ENCODE results near the gene MMP17.

Gene MMP17

DNA sequence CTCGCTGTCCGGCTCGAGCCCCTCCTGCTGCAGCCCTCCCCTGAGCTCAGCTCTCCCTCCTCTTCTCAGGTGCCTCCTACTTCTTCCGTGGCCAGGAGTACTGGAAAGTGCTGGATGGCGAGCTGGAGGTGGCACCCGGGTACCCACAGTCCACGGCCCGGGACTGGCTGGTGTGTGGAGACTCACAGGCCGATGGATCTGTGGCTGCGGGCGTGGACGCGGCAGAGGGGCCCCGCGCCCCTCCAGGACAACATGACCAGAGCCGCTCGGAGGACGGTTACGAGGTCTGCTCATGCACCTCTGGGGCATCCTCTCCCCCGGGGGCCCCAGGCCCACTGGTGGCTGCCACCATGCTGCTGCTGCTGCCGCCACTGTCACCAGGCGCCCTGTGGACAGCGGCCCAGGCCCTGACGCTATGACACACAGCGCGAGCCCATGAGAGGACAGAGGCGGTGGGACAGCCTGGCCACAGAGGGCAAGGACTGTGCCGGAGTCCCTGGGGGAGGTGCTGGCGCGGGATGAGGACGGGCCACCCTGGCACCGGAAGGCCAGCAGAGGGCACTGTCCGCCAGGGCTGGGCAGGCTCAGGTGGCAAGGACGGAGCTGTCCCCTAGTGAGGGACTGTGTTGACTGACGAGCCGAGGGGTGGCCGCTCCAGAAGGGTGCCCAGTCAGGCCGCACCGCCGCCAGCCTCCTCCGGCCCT lies 22.8 kb downstream of the MMP17 start:
- no peak for DNase-seq (ENCODE audit: low spot score)

DNA sequence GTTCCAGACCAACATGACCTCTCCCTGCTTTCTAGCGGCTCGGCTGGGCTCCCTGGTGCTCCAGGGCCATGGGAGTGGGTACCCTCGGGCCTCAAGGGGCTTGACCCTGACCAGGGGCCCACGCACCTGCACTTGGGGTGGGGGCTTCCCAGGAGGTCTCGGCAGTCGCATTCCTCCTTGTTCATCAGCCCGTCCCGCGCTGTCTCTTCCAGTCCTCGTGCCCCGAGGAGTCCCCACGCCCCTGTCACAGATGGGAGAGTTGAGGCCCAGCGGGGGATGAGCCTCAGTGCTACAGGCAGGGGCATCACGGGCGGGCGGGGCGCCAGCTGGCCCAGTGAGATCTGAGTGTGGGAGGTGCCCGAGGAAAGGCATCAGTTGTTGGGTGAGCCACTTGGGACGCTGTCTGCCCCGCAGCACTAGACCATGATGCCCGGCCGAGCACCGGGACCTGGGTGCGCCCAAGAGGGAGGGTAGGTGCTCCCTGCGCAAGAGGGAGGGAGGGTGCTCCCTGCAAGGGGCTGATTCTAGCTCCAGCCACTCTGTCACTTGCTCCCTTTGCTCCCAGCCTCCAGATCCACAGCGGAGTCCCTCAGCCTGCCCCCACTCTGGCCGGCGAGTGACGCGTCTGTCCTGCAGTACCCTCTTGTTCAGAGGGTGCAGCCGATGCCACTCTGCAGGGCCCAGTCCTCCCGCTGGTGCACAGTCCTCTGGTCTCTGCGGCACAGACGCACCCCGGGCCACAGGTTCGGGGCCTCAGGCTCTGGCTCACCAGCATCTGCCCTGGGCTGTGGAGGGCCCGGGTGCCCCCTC lies 23.8 kb downstream of the MMP17 start:
- DNase-seq (ENCODE audit: low spot score), result no peak

DNA sequence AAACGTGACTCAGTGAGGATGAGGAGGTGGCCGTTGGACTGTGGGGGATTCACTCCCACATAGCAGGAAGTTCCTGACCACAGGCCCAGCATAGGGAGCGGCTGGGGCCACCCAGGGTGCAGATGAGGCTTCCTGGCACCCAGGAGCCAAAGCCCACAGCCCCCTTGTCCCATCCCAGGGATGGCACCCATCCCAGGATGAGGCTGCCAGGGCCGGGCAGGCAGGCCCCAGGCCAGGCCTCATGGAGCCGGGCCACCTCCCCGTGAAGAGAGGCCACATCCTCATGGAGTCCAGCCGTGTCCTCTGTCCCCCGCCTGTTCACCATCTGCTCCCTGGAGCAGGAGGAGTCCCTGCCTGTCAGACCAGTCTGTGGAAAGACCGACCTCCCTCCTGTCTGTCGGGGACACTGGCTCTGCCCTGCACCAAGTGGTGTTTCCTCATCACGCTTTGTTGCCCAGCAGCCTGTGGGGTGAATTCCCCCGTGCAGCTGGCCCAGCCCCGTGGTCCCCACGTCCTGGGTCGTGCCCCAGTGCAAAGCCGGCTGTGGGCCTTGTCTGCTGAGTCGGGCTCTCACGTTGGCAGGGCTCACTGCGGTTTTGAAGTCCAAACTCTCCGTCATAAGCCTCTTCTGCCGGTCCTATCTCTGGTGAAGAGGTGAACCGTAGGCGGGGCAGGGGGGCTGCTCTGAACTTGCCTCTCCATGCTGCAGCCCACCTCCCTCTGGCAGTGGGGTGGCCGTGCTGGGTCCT lies 24.5 kb downstream of the MMP17 start:
- DNase-seq (ENCODE audit: low spot score), result no peak

DNA sequence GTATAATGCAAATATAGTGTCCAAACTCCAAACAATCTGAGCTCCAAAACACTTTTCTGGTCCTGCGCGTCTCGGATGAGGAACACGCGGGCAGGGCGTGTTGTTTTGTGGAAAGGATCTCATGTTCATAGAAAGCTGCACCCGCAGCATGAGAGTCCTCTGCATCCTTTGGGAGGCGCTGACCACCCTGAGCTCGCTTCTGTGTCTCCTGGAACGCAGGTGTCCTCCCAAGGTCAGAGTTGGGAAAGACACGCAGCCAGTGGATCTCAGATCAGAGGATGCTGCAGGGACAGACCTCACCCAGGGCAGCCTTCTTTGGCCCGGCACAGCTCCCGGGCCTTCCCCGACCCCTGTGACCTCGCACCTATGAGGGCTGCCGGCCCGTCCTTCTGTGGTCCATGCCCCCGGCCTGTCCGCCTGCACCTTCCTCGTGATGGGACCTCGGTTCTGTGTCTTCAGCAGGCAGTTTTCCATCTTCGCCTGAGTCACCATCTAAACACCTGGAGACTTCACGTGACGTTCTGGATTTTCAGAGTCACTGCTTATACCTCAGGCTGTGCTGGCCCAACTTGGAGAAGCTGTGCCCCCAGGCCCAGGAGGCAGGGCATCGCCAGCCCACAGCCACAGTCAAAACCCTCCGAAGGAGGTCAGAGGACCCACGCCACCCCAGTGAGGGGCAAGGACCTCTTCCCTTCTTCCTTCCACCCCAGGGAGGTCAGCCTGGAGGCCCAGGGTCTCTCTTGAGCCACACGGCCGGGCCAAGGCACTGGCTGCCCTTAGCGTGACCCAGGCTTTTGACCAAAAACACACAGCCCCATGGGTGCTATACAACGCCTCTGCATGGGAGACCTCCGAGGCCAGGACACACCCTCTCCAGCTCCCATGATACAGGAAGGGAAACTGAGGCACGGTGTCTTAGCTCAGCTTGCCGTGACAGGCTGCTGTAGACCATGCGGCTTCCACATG lies 25.9 kb downstream of the MMP17 start:
- no peak for DNase-seq (ENCODE audit: low spot score)

DNA sequence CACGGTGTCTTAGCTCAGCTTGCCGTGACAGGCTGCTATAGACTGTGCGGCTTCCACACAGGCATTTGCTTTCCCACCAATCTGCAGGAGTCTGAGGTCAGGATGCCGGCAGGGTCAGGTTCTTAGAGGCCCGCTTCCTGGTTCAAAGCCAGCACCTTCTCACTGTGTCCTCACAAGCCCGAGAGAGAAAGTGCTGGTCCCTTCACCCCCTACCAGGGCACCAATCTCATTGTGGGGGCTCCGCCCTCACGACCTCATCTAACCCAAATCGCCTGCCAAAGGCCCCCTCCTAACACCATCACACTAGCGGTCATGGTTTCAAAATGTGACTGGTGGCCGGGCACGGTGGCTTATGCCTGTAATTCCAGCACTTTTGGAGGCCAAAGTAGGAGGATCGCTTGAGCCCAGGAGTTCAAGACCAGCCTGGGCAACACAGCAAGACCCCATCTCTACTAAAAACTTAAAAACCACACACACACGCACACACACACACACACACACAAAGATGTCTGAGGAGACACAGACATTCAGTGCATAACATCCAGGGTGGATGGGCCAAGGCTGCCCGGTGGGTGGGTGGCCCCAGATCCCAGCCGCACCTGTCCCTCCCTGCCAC lies 26.8 kb downstream of the MMP17 start:
- DNase-seq (ENCODE audit: low spot score), result no peak

DNA sequence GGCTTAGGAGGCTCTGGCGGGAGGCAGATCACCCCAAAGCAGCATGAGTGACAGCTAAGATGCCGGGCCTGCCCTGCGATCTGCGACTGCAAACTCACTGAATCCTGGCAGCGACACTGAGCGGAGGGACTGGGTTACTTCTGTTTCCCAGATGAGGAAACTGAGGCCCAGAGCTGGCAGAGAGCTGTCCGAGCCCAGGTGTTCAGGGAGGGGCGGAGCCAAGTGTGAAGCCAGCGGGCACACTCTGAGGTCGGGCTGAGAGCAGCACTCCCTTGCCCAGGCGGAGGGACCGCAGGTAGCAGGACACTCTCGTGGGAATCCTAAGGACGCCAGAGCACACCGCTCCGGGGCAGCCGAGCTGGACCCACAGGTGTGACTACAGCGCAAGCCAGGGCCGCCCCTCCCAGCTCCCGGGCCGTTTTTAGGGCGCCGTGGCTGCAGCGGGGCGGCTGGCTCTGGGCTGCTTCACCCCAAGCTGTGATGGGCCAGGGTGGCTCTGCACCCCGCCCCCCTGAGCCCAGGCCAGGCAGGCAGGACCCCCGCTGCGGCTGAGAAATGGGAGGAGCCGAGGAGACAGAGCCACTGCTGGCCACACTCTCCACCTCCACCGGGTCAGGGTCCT lies 27.4 kb downstream of the MMP17 start:
- DNase-seq (ENCODE audit: low spot score), result no peak

DNA sequence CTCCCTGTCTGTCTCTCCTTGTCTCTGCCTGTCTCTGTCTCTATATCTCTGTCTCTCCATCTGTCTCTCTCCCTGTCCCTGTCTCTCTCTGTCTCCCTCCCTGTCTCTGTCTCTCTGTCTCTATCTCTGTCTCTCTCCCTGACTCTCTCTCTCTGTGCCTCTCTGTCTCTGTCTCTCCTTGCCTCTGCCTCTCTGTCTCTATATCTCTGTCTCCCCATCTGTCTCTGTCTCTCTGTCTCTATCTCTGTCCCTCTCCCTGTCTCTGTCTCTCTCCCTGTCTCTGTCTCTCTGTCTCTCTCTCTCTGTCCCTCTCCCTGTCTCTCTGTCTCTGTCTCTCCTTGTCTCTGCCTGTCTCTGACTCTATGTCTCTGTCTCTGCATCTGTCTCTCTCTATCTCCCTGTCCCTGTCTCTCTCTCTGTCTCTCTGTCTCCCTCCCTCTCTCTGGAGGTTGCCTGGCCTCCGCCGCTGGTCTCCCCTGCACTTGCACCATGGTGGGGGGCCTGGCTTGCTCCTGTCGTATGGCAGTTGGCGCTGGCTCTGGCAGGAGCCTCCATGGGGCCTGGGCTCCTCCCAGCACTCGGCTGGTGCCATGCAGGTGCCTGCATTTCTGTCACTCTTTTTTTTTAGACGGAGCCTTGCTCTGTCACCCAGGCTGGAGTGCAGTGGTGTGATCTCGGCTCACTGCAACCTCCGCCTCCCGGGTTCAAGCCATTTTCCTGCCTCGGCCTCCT lies 28.3 kb downstream of the MMP17 start:
- no peak for DNase-seq (ENCODE audit: low spot score)

DNA sequence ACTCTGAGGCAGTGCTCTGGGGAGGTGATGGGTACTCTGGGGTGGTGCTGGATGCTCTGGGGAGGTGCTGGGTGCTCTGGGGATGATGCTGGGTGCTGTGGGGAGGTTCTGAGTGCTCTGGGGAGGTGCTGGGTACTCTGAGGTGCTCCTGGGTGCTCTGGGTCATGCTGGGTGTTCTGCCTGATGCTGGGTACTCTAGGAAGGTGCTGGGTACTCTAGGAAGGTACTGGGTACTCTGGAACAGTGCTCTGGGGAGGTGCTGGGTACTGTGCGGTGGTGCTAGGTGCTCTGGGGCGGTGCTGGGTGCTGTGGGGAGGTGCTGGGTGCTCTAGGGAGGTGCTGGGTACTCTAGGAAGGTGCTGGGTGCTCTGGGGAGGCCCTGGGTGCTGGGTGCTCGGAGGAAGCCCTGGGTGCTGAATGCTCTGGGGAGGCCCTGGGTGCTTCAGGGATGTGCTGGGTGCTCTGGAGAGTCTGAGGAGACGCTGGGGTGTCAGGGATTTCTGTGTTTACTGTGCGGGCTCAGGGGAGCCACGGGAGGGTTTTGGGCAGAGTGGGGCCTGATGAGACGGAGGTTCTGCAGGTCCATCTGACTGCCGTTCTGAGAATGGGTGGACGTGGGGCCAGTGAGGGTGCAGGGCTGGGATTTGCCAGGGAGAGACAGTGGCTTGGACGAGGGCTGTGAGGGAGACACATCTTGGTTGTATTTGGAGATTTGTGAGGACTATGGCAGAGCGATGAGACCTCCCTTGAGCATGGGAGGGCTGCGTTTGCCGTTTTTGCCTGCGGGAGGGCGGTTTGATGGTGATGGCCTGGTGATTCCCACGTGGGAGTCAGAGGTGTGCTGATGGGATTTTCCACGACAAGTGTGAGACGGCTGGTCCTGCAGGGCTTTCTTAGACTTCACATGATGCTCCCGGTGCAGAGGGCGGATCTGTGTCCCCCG lies 30.0 kb downstream of the MMP17 start:
- DNase-seq (ENCODE audit: low spot score), result no peak

DNA sequence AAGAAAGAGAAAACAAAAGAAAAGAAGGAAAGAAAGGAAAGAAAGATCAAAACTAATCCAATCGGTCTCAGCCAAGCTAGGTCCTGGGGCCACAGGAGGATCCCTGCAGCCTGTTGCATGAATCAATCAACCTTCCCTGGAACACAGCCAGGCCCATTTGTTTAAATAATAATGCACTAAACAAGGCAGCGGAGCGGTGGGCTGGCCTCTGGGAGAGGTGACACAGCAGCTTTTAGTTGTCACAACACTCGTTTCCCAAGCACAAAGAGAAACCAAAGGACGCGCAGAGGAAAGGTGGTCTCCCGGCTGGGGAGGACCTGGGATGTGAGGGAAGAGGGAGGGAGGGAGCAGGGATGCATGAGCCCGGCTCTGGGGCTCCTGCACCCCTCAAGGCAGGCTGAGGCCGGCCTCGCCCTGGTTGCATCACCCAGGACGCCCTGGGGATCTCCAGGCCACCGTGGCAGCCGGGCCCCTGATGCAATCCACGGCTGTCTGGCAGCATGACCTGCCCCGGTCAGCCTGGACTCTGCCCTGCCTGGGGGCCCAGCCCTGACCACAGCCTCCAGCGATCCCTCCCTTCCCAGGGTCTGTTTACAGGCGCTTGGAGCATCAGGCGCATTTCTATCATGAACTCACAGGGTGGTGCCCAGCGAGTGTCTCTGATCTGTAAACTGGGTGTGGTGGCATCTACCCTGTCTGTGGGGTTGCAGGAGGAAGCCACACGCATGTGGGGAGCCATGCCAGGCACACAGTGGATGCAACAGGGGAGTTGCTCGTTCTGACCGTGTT lies 32.5 kb downstream of the MMP17 start:
- peak; percentile 76 for DNase-seq (ENCODE audit: low spot score)

DNA sequence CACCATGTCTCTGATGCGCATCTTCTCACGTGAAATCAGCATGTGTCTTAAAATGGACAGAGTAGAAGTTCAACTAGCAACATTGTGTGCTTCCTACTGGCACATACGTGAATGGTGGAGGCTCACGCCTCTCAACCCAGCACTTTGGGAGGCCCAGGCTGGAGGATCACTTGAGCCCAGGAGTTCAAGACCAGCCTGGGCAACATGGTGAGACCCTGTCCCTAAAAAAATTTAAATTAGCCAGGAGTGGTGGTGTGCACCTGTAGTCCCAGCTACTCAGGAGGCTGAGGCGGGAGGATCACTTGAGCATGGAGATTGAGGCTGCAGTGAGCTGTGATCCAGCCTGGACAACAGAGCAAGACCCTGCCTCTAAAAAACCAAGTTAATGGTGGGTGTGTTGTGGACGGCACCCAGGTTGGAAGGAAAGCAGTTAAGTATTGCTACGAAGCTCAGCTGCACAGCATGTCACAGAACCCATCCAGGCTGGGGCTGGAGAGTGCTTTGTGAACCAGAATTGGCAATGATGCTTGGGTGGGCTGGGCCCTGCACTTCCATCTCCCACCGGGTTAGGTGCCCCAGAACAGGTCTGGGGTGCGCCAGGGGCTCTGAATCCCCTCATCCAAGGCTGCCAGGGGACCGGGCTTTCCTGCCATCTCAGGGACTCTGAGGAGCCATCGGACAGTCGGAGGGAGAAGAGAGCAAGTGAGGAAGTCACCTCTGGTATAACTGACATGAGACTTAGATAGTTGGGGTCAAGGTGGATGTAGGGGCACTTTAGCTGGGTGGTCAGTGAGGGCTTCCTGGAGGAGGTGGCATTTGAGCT lies 33.3 kb downstream of the MMP17 start:
- DNase-seq (ENCODE audit: low spot score), result no peak

DNA sequence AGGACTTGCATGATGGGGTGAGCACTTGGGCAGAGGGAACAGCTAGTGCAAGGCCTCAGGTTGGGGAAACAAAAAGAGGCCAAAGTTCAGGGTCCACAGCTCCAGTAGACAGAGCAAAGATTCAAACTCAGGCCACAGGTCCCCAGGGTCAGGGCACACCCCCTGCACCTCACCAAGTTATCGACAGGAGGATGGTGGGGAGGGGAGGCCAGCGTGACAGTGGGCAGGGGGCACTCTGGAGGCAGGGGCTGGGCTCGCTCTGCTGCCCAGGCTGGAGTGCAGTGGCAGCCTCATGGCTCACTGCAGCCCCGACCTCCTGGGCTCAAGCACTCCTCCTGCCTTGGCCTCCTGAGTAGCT lies 33.9 kb downstream of the MMP17 start:
- no peak for DNase-seq (ENCODE audit: low spot score)

DNA sequence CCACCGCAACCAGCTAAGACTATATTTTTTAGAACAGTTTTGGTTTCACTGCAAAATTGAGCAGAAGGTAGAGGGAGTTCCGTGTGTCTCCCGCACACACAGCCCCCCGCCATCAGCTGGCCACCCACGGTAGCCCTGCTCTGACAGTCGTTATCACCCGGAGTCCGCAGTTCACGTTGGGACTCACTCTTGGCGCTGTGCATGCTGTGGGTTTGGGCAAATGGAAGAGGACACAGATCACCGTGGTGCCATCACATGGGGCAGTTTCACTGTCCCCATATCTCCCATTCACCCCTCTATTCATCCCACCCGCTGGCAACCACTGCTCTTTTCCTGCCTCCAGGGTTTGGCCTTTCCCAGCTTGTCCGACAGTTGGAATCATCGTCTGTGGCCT lies 34.4 kb downstream of the MMP17 start:
- no peak for DNase-seq (ENCODE audit: low spot score)

DNA sequence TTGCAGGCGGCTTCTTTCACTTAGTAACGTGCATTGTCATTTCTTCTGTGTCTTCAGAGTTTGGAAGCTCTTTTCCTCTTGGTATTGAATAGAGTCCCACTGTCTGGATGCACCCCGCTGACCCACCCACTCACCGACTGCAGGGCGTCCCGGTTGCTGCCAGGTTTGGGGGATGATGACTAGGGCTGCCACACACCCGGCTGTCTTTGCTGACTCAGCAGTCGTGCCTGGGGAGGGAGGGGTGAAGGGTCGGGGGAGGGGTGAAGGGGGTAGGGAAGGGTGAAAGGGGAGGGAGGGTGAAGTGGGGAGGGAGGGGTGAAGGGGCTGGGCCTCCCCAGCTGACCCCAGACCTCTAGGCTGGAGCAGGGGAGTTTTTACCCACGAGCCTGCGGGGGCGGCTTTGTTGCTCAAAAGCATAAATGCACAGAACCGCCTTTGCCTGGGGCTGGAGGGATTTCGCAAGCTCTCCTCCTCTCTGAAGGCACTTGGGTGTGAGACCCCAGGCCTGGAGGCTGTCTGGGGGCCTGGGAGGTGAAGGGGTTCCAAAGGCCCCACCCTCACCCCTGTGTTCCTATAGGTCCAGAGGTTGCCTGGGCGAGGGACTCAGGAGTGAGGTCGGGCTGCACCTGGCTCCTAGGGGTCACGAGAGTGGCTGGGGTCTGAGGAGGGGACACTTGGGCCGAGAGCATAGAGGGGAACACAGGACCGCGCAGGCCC lies 35.0 kb downstream of the MMP17 start:
- DNase-seq (ENCODE audit: low spot score), result no peak

DNA sequence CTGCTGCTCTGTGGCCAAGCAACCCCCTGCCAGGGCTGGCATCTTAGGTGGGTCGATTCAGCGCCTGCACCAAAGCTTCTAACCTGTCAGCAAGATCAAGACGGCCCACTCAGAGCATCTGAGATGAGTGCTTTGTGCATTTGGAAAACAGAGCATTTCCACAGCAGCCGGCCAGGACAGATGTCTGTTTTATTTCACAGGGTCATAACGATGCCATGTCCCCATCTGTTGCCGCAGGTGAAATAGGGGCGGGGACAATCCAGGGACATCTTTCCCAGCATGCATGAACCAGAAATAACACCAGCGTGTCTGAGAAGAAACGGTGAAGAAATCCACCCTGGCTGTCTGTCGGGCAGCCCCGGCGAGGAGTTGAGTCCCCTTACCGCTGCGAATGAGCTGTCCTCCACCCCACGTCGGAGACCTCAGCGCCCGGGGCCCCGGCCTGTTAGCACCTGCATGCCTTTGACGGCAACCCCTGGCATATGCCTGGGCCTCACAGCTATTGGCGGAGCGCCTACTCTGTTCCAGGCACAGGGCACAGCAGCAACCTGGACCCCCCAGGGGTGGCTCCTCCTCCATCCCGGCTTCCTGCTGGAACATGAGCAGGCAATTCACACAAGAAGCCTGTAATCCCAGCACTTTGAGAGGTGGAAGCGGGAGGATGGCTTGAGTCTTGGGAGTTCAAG lies 35.7 kb downstream of the MMP17 start:
- peak; percentile 2 for DNase-seq (ENCODE audit: low spot score)

DNA sequence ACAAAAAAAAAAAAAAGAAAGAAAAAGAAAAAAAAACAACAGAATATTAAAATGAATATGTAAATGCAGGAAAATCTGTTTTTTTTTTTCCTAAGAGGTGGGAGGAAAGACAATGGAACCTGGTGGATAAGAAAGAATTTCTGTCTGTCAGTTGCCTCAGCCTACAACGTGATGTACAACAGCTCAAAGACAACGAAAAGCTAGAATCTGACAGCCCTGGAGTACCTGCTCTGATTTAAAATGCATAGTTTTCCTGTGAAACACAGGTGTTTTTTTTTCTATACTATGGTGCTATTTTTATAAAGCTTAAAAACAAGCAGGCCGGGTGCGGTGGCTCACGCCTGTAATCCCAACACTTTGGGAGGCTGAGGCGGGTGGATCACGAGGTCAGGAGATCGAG lies 36.3 kb downstream of the MMP17 start:
- DNase-seq (ENCODE audit: low spot score), result no peak
